Loucy (cell line): Measurements from ENCODE around the gene ANP32A.

Source experiments
- CTCF ChIP-seq: fragments of 200-600 bp; sonication (generic); conservative IDR thresholded peaks from 2 replicates; pipeline ENCODE4 v1.5.1; 2014; ENCODE audit warnings: mild to moderate bottlenecking, antibody characterized with exemption, low read length
- EZH2phosphoT487 ChIP-seq: fragments of 200-600 bp; IDR thresholded peaks from 2 replicates; pipeline ENCODE4 v1.6.1; 2018; ENCODE audit warnings: antibody characterized with exemption, mild to moderate bottlenecking, moderate library complexity, borderline replicate concordance

GRCh38 chr15:68834346-68834745 lies 13.7 kb upstream of the ANP32A start:
- TF ChIP-seq CTCF (no peak), EZH2phosphoT487 (no peak)
